GM12801 (cell line): ENCODE data around the gene GALNT17.

Experiments used
- TF ChIP-seq, protein P1 (sequence below): IDR thresholded peaks from one replicate; pipeline ENCODE4 v1.5.1; 2011; ENCODE audit warnings: control low read depth; ENCODE audit not compliant: insufficient read length; ENCODE audit errors: extremely low read depth

GALNT17 gene

GRCh38 chr7:71137479-71137878, 5.5 kb downstream of the GALNT17 start:
- TF ChIP-seq, protein P1, sequence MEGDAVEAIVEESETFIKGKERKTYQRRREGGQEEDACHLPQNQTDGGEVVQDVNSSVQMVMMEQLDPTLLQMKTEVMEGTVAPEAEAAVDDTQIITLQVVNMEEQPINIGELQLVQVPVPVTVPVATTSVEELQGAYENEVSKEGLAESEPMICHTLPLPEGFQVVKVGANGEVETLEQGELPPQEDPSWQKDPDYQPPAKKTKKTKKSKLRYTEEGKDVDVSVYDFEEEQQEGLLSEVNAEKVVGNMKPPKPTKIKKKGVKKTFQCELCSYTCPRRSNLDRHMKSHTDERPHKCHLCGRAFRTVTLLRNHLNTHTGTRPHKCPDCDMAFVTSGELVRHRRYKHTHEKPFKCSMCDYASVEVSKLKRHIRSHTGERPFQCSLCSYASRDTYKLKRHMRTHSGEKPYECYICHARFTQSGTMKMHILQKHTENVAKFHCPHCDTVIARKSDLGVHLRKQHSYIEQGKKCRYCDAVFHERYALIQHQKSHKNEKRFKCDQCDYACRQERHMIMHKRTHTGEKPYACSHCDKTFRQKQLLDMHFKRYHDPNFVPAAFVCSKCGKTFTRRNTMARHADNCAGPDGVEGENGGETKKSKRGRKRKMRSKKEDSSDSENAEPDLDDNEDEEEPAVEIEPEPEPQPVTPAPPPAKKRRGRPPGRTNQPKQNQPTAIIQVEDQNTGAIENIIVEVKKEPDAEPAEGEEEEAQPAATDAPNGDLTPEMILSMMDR: no peak

DNA sequence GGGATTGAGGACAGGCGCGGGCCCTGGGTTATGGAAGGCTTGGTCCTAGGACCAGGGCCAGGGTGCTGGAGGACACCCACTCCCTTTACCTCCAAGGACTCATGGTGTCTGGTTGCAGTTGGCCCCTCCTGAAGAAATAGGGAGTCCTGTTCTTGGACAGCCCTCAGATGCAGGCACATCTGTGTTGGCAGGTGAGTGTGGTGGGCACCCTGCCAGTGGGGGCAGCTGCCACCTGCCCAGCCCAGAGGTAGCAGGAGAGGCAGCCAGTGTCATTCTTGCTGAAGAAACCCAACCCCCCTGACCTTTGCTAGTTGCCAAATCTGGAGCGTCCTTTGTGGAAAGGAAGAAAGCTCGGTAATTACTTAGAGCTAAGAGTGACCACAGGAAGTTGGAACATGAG, 8.3 kb downstream of the GALNT17 start:
- TF ChIP-seq, protein P1: no peak

GRCh38 chr7:71144963-71145362, 13.0 kb downstream of the GALNT17 start:
- TF ChIP-seq, protein P1: no peak

- TF ChIP-seq, protein P1: no peak
These were observed 14.3 kb downstream of the GALNT17 start for GRCh38 chr7:71145906-71146901.

DNA sequence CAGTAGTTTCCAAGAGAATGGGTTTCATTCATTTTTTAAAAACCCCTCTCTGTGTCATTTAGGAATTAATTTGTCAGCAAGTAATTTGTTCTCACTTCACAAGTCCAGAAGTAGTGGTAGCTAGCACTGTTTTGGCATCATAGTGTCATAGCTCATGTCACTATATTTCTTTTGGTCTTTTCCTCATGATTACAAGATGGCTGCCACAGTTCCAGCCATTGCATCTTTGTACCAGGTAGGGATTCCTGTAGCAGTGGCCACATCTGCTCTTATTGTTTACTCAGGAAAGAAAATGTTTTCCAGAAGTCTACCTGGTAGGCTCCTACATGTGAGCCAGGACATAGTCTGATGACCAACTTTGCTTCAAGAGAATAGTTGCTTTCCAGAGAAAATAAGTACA, 16.2 kb downstream of the GALNT17 start:
- TF ChIP-seq, protein P1: no peak

DNA sequence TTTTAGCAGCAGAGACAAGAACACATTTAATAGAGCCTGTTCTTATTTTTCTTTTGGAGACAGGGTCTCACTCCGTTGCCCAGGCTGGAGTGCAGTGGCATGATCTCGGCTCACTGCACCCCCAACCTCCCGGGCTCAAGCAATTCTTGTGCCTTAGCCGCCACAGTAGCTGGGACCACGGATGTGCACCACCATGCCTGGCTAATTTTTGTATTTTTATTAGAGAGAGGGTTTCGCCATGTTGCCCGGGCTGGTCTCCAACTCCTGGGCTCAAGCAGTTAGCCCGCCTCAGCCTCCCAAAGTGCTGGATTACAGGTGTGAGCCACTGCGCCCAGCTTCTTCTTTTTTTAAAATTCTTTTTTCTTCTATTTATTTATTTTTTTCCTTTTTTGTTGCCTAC, 23.3 kb downstream of the GALNT17 start:
- TF ChIP-seq, protein P1: no peak

- TF ChIP-seq, protein P1: no peak
These were observed 25.8 kb downstream of the GALNT17 start for GRCh38 chr7:71157757-71158156.
